ENCODE measurements around the gene PSMD12. TPM values are rescaled to one million over a fixed set of nuclear protein-coding genes. Genes with fewer than 3 reads are reported as not detected.

PSMD12 gene
- total RNA-seq, 2 donors from 2014 or later, result 83.0 to 112 TPM

GRCh38 chr17:67377488-67378453 is 11.4 kb upstream of the PSMD12 start:
- Mint-ChIP-seq H3K27me3 (no peaks in the 10 kb centered on the region), H3K4me3 (peak overlapping the region; percentile 83), H3K4me1 (peaks cover 27% of the 10 kb centered on the region), H3K9me3 (no peaks in the 10 kb centered on the region), H3K36me3 (ENCODE audit: low read depth) (peaks cover 22% of the 10 kb centered on the region), H3K27ac (peak overlapping the region; percentile 30)
- peak; percentile 22 for ATAC-seq (replicated peaks)

GRCh38 chr17:67376737-67377487 is 10.5 kb upstream of the PSMD12 start, which contains the start of gene PITPNC1:
TSS of gene PITPNC1 (plus strand) at chr17:67377281.
- Mint-ChIP-seq H3K4me1 (peaks cover 23% of the 10 kb centered on the region), H3K27me3 (no peaks in the 10 kb centered on the region)

GRCh38 chr17:67376415-67376736 is 10.0 kb upstream of the PSMD12 start:
- Mint-ChIP-seq H3K36me3 (ENCODE audit: low read depth) (peaks cover 15% of the 10 kb centered on the region), H3K27me3 (no peaks in the 10 kb centered on the region), H3K27ac (peak overlapping the region; percentile 6), H3K4me3 (peak overlapping the region; percentile 83), H3K4me1 (peaks cover 19% of the 10 kb centered on the region), H3K9me3 (no peaks in the 10 kb centered on the region)
- no peak for ATAC-seq (replicated peaks)

More at GRCh38 chr17:67376737-67377487, 10.5 kb upstream of the PSMD12 start, which contains the start of gene PITPNC1:
- no peaks in the 10 kb centered on the region for H3K9me3 Mint-ChIP-seq
- H3K36me3 Mint-ChIP-seq (ENCODE audit: low read depth), result peaks cover 20% of the 10 kb centered on the region
- H3K4me3 Mint-ChIP-seq, result peak within 1 kb of the TSS; percentile 83
- H3K27ac Mint-ChIP-seq, result peak within 1 kb of the TSS; percentile 30
- peak; percentile 85 for ATAC-seq (replicated peaks)

- Mint-ChIP-seq H3K4me1 (peaks cover 19% of the 10 kb centered on the region), H3K27ac (no peak overlapping the region), H3K36me3 (ENCODE audit: low read depth) (peaks cover 15% of the 10 kb centered on the region), H3K4me3 (peak overlapping the region; percentile 83), H3K9me3 (no peaks in the 10 kb centered on the region), H3K27me3 (no peaks in the 10 kb centered on the region)
- no peak for ATAC-seq (replicated peaks)
Observed at GRCh38 chr17:67375716-67376115, 9.3 kb upstream of the PSMD12 start.

GRCh38 chr17:67375054-67375427 is 8.7 kb upstream of the PSMD12 start:
- Mint-ChIP-seq H3K27me3 (no peaks in the 10 kb centered on the region), H3K27ac (peak overlapping the region; percentile 1), H3K4me1 (peaks cover 19% of the 10 kb centered on the region), H3K36me3 (ENCODE audit: low read depth) (peaks cover 14% of the 10 kb centered on the region), H3K9me3 (no peaks in the 10 kb centered on the region), H3K4me3 (peak overlapping the region; percentile 83)
- no peak for ATAC-seq (replicated peaks)

GRCh38 chr17:67374329-67375053 is 8.1 kb upstream of the PSMD12 start:
- Mint-ChIP-seq H3K27me3 (no peaks in the 10 kb centered on the region), H3K4me3 (peak overlapping the region; percentile 29), H3K27ac (peak overlapping the region; percentile 1), H3K4me1 (peaks cover 13% of the 10 kb centered on the region), H3K9me3 (no peaks in the 10 kb centered on the region), H3K36me3 (ENCODE audit: low read depth) (peaks cover 8% of the 10 kb centered on the region)
- ATAC-seq (replicated peaks), result peak; percentile 53

GRCh38 chr17:67372751-67373150 is 6.4 kb upstream of the PSMD12 start:
- Mint-ChIP-seq H3K9me3 (no peaks in the 10 kb centered on the region), H3K4me1 (peaks cover 7% of the 10 kb centered on the region), H3K4me3 (no peak overlapping the region), H3K36me3 (ENCODE audit: low read depth) (no peaks in the 10 kb centered on the region), H3K27me3 (no peaks in the 10 kb centered on the region), H3K27ac (no peak overlapping the region)
- no peak for ATAC-seq (replicated peaks)

- Mint-ChIP-seq H3K4me3 (no peak overlapping the region), H3K4me1 (peaks cover 6% of the 10 kb centered on the region), H3K27me3 (no peaks in the 10 kb centered on the region), H3K27ac (peak overlapping the region; percentile 6), H3K36me3 (ENCODE audit: low read depth) (peaks cover 21% of the 10 kb centered on the region), H3K9me3 (no peaks in the 10 kb centered on the region)
- no peak for ATAC-seq (replicated peaks)
Observed at GRCh38 chr17:67369676-67370075, 3.3 kb upstream of the PSMD12 start.

- Mint-ChIP-seq H3K4me1 (peaks cover 24% of the 10 kb centered on the region), H3K27me3 (no peaks in the 10 kb centered on the region), H3K4me3 (peak overlapping the region; percentile 90), H3K36me3 (ENCODE audit: low read depth) (peaks cover 60% of the 10 kb centered on the region), H3K27ac (peak overlapping the region; percentile 94), H3K9me3 (no peaks in the 10 kb centered on the region)
- peak; percentile 70 for ATAC-seq (replicated peaks)
Observed at GRCh38 chr17:67365738-67366192, 612 bp downstream of the PSMD12 start.

- peak overlapping the region; percentile 94 for H3K27ac Mint-ChIP-seq
- H3K27me3 Mint-ChIP-seq, result no peaks in the 10 kb centered on the region
- ATAC-seq (replicated peaks), result peak; percentile 0
- peaks cover 67% of the 10 kb centered on the region for H3K36me3 Mint-ChIP-seq (ENCODE audit: low read depth)
- H3K4me1 Mint-ChIP-seq, result peaks cover 31% of the 10 kb centered on the region
- no peaks in the 10 kb centered on the region for H3K9me3 Mint-ChIP-seq
- peak overlapping the region; percentile 90 for H3K4me3 Mint-ChIP-seq
Observed at GRCh38 chr17:67364847-67365737, 1.3 kb downstream of the PSMD12 start.

GRCh38 chr17:67362173-67362572 is 4.2 kb downstream of the PSMD12 start:
- ATAC-seq (replicated peaks), result no peak
- H3K4me3 Mint-ChIP-seq, result peak overlapping the region; percentile 90
- H3K36me3 Mint-ChIP-seq (ENCODE audit: low read depth), result peaks cover 92% of the 10 kb centered on the region
- H3K27ac Mint-ChIP-seq, result peak overlapping the region; percentile 22
- H3K4me1 Mint-ChIP-seq, result peaks cover 42% of the 10 kb centered on the region
- no peaks in the 10 kb centered on the region for H3K27me3 Mint-ChIP-seq
- H3K9me3 Mint-ChIP-seq, result no peaks in the 10 kb centered on the region

- H3K4me3 Mint-ChIP-seq, result peak overlapping the region; percentile 90
- peaks cover 42% of the 10 kb centered on the region for H3K4me1 Mint-ChIP-seq
- peaks cover 96% of the 10 kb centered on the region for H3K36me3 Mint-ChIP-seq (ENCODE audit: low read depth)
Observed at GRCh38 chr17:67360880-67361279, 5.5 kb downstream of the PSMD12 start.

More at GRCh38 chr17:67360880-67361279, 5.5 kb downstream of the PSMD12 start:
- H3K9me3 Mint-ChIP-seq, result no peaks in the 10 kb centered on the region
- no peak for ATAC-seq (replicated peaks)
- no peaks in the 10 kb centered on the region for H3K27me3 Mint-ChIP-seq
- peak overlapping the region; percentile 67 for H3K27ac Mint-ChIP-seq
